H1 (cell line): ENCODE results near the gene ZNF423. TPM values are rescaled to one million over a fixed set of nuclear protein-coding genes. Genes with fewer than 3 reads are reported as not detected.

Source experiments
- NANOG ChIP-seq: IDR thresholded peaks from 2 replicates; pipeline ENCODE4 v1.6.1; 2011; ENCODE audit warnings: low read length, low read depth, mild to moderate bottlenecking, inconsistent platforms; ENCODE audit not compliant: insufficient read depth, poor library complexity, severe bottlenecking
- NRF1 ChIP-seq: IDR thresholded peaks from 2 replicates; pipeline ENCODE4 v1.6.1; 2011; ENCODE audit warnings: mild to moderate bottlenecking, low read depth, low read length, improper control_type of control experiment
- PHF8 ChIP-seq: fragments of 200-600 bp; sonication (generic); conservative IDR thresholded peaks from 2 replicates; pipeline ENCODE4 v1.7.1; 2012; ENCODE audit warnings: low read depth, mild to moderate bottlenecking, inconsistent platforms, low read length, moderate library complexity
- RBBP5 ChIP-seq: IDR thresholded peaks from 2 replicates; pipeline ENCODE4 v1.7.1; 2012; ENCODE audit warnings: low read depth, mild to moderate bottlenecking, inconsistent platforms, low read length, moderate library complexity, borderline replicate concordance
- ZNF274 ChIP-seq: IDR thresholded peaks from 2 replicates; pipeline ENCODE4 v1.7.0; 2012; ENCODE audit warnings: low read length, borderline replicate concordance; ENCODE audit errors: extremely low read depth
- polyA plus RNA-seq, 7 experiments: library from polyadenylated mRNA; depleted of rRNA in 3 of 7; stranded (reverse) in 5 of 7; unstranded in 2 of 7; fragments of >200 nt in 5 of 7; fragments of 200-250 nt in 2 of 7; gene quantifications; 1 replicate in 5 of 7; 2 replicates in 1 of 7; 4 replicates in 1 of 7; pipeline versions ENCODE4 v1.2.1 to v1.2.3, GENCODE V29; 2011 to 2013; ENCODE audit warnings: missing spikeins in 2 of 7, mixed read lengths in 2 of 7
- total RNA-seq: library from RNA; stranded (reverse); fragmentation: NEBNext Ultra II Directional; extraction: Animal tissue kit (Norgen Biotek cat#: 25700); gene quantifications from 2 replicates; pipeline ENCODE4 v1.2.1, GENCODE V29; 2021

The ZNF423 gene
- total and polyA plus RNA-seq, 2 of the 8 experiments (the other 6 are each of a cell fraction or from before 2014, with no cell fraction given): 38.2 to 52.3 TPM

DNA sequence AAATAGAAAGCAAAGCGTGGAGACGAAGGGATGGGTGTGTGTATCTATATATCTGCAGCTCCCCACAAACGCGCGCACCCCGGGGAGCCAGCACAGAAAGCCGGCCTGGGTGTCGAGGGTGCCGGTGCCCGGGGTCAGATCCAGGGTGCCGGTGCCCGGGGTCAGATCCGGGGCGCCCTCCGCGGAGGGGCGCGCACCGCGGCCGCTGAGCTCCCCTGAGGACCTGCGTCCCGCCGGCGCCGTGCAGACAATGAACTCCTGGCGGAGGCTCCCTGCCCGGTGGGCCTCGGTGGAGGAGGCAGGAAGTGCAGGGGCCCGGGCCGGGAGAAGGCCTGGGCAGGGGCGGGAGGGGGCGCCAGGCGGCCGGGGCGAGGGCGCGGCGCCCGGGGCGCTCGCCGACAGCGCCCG, 1.1 kb downstream of the ZNF423 start (continued):
- TF ChIP-seq PHF8 (peak; percentile 19; the same call in 1 of the 2 replicates), NANOG (no peak), NRF1 (no peak), RBBP5 (no peak), ZNF274 (no peak)
